ENCODE results near the gene DNAH2. TPM values are rescaled to one million over a fixed set of nuclear protein-coding genes. Genes with fewer than 3 reads are reported as not detected.

DNAH2 gene
- total and polyA plus RNA-seq, 9 of the 15 experiments (the other 6 are each of a cell fraction or from before 2014, with no cell fraction given) = 0.03 TPM; not detected in 8

DNA sequence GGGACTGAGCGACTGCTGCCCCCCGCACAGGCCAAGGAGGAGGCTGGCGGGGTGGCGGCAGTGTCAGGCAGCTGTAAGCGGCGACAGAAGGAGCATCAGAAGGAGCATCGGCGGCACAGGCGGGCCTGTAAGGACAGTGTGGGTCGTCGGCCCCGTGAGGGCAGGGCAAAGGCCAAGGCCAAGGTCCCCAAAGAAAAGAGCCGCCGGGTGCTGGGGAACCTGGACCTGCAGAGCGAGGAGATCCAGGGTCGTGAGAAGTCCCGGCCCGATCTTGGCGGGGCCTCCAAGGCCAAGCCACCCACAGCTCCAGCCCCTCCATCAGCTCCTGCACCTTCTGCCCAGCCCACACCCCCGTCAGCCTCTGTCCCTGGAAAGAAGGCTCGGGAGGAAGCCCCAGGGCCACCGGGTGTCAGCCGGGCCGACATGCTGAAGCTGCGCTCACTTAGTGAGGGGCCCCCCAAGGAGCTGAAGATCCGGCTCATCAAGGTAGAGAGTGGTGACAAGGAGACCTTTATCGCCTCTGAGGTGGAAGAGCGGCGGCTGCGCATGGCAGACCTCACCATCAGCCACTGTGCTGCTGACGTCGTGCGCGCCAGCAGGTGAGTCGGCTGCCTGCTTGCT lies 131.7 kb downstream of the DNAH2 start (continued):
- no peak for TF ChIP-seq NFE2 (IDR thresholded peaks at IDR 0.05; ENCODE audit: low read depth)
- TF ChIP-seq HDGF (IDR thresholded peaks at IDR 0.05) = no peak
- no peak for TF ChIP-seq ESRRA (IDR thresholded peaks at IDR 0.05; ENCODE audit: borderline replicate concordance, low read depth)
- TF ChIP-seq CREB1 (IDR thresholded peaks at IDR 0.05) = no peak
- no peak for TF ChIP-seq CREB1 (CRISPR knock-in tag; IDR thresholded peaks at IDR 0.05)
- TF ChIP-seq, protein P1, sequence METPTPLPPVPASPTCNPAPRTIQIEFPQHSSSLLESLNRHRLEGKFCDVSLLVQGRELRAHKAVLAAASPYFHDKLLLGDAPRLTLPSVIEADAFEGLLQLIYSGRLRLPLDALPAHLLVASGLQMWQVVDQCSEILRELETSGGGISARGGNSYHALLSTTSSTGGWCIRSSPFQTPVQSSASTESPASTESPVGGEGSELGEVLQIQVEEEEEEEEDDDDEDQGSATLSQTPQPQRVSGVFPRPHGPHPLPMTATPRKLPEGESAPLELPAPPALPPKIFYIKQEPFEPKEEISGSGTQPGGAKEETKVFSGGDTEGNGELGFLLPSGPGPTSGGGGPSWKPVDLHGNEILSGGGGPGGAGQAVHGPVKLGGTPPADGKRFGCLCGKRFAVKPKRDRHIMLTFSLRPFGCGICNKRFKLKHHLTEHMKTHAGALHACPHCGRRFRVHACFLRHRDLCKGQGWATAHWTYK (CRISPR knock-in tag; IDR thresholded peaks at IDR 0.05) = no peak
- TF ChIP-seq, protein P2, sequence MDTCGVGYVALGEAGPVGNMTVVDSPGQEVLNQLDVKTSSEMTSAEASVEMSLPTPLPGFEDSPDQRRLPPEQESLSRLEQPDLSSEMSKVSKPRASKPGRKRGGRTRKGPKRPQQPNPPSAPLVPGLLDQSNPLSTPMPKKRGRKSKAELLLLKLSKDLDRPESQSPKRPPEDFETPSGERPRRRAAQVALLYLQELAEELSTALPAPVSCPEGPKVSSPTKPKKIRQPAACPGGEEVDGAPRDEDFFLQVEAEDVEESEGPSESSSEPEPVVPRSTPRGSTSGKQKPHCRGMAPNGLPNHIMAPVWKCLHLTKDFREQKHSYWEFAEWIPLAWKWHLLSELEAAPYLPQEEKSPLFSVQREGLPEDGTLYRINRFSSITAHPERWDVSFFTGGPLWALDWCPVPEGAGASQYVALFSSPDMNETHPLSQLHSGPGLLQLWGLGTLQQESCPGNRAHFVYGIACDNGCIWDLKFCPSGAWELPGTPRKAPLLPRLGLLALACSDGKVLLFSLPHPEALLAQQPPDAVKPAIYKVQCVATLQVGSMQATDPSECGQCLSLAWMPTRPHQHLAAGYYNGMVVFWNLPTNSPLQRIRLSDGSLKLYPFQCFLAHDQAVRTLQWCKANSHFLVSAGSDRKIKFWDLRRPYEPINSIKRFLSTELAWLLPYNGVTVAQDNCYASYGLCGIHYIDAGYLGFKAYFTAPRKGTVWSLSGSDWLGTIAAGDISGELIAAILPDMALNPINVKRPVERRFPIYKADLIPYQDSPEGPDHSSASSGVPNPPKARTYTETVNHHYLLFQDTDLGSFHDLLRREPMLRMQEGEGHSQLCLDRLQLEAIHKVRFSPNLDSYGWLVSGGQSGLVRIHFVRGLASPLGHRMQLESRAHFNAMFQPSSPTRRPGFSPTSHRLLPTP (IDR thresholded peaks at IDR 0.05; ENCODE audit: borderline replicate concordance, extremely low read depth, insufficient read length) = no peak
- TF ChIP-seq DIDO1 (tag; IDR thresholded peaks at IDR 0.05; ENCODE audit: low read depth) = no peak
- no peak for TF ChIP-seq PPARD (CRISPR knock-in tag; IDR thresholded peaks at IDR 0.05)
- TF ChIP-seq SUPT5H (IDR thresholded peaks at IDR 0.05) = no peak
- TF ChIP-seq MTA3 (IDR thresholded peaks at IDR 0.05; ENCODE audit: borderline replicate concordance) = no peak
- TF ChIP-seq SRSF1 (IDR thresholded peaks at IDR 0.05; ENCODE audit: low read depth, low read length) = no peak
- TF ChIP-seq XRCC4 (IDR thresholded peaks at IDR 0.05; ENCODE audit: extremely low read depth, insufficient read depth, insufficient read length) = no peak
- TF ChIP-seq U2AF2 (optimal IDR thresholded peaks at IDR 0.05; ENCODE audit: low read depth, low read length) = no peak
- TF ChIP-seq SMAD1 (IDR thresholded peaks at IDR 0.05; ENCODE audit: low read depth, low read length, partially characterized antibody) = no peak
- no peak for TF ChIP-seq ZNF140 (CRISPR knock-in tag; IDR thresholded peaks at IDR 0.05)
- no peak for TF ChIP-seq PURB (CRISPR knock-in tag; IDR thresholded peaks at IDR 0.05; ENCODE audit: low read depth)

Measured in K562 (cell line).